Stimulated activated memory B cell treated with anti-CD40 and anti-IgM and Interleukin-4, amounts not matched to agents 10 μg/mL and 1 μg/mL and 100 μg/mL, for 72 hours (primary cell): ENCODE measurements around the gene BAX.
"Not testable (repeated sequence)": the region's sequence is repeated elsewhere in the genome, so short reads cannot be mapped to it uniquely, and the experiment has no call there.

Experiments used
- ATAC-seq: fragments of 150-1000 bp; cut with Tn5 transposase; 2 replicates; pipeline ENCODE4 v1.10.0; 2021
- H3K27ac Mint-ChIP-seq: one replicate; pipeline ENCODE4 v1.8.0; 2022; ENCODE audit warnings: mild to moderate bottlenecking, mixed read lengths
- H3K27me3 Mint-ChIP-seq: one replicate; pipeline ENCODE4 v1.8.0; 2022; ENCODE audit warnings: mixed read lengths
- H3K36me3 Mint-ChIP-seq: one replicate; pipeline ENCODE4 v1.8.0; 2022; ENCODE audit warnings: mixed read lengths
- H3K4me1 Mint-ChIP-seq: one replicate; pipeline ENCODE4 v1.8.0; 2022; ENCODE audit warnings: mixed read lengths
- H3K4me3 Mint-ChIP-seq: one replicate; pipeline ENCODE4 v1.8.0; 2022; ENCODE audit warnings: mild to moderate bottlenecking, moderate library complexity, mixed read lengths
- H3K9me3 Mint-ChIP-seq: one replicate; pipeline ENCODE4 v1.8.0; 2022; ENCODE audit warnings: mixed read lengths

The BAX gene

GRCh38 chr19:48954595-48955307, at the start of gene BAX:
Gene BAX, plus strand, starts transcription at chr19:48954875. Its CDS starts 54 bp downstream, at chr19:48954929.
- H3K27me3 Mint-ChIP-seq, result no peaks in the 10 kb centered on the region
- H3K9me3 Mint-ChIP-seq, result no peaks in the 10 kb centered on the region
- peak within 1 kb of the TSS; percentile 88 for H3K4me3 Mint-ChIP-seq
- ATAC-seq, result peak; percentile 95
- peaks cover 22% of the 10 kb centered on the region for H3K4me1 Mint-ChIP-seq
- H3K27ac Mint-ChIP-seq, result peak within 1 kb of the TSS; percentile 77
- peaks cover 29% of the 10 kb centered on the region for H3K36me3 Mint-ChIP-seq

DNA sequence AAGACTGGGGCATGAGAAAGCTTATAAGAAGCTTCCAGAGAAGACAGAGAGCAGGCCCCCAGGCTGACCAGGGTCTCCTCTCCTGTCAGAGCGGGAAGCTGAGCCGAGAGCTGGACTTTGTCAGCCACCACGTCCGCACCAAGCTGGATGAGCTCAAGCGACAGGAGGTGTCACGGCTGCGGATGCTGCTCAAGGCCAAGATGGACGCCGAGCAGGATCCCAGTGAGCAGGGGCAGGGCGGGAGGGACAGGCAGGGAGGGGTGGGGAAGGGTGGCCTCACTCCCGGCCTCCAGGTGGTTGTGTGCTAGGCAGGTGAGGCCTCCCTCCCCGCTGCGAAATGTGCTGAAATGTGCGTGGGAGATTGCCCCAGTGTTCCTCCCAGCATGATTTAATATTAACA, 49.0 kb upstream of the BAX start:
- Mint-ChIP-seq H3K4me3 (no peak overlapping the region), H3K36me3 (peaks cover 68% of the 10 kb centered on the region), H3K27ac (no peak overlapping the region), H3K9me3 (no peaks in the 10 kb centered on the region), H3K4me1 (peaks cover 26% of the 10 kb centered on the region), H3K27me3 (no peaks in the 10 kb centered on the region)
- ATAC-seq, result no peak

DNA sequence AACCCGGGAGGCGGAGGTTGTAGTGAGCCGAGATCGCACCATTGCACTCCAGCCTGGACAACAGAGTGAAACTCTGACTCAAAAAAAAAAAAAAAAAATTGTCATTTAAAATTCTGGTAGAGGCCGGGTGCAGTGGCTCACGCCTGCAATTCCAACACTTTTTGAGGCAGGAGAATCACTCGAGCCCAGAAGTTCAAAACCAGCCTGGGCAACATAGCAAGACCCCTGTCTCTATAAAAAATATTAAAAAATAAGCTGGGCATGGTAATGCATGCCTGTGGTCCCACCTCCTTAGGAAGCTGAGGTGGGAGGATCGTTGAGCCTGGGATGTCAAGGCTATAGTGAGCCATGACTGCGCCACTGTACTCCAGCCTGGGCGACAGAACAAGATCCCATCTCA, 48.4 kb upstream of the BAX start:
- no peaks in the 10 kb centered on the region for H3K27me3 Mint-ChIP-seq
- no peak overlapping the region for H3K4me3 Mint-ChIP-seq
- peaks cover 20% of the 10 kb centered on the region for H3K4me1 Mint-ChIP-seq
- no peak overlapping the region for H3K27ac Mint-ChIP-seq
- peaks cover 75% of the 10 kb centered on the region for H3K36me3 Mint-ChIP-seq
- ATAC-seq, result no peak
- no peaks in the 10 kb centered on the region for H3K9me3 Mint-ChIP-seq

- Mint-ChIP-seq H3K27ac (no peak overlapping the region), H3K36me3 (peaks cover 81% of the 10 kb centered on the region), H3K4me1 (peaks cover 9% of the 10 kb centered on the region), H3K9me3 (no peaks in the 10 kb centered on the region), H3K4me3 (no peak overlapping the region), H3K27me3 (no peaks in the 10 kb centered on the region)
- no peak for ATAC-seq
Observed at GRCh38 chr19:48907671-48908070, 47.0 kb upstream of the BAX start.

- peaks cover 84% of the 10 kb centered on the region for H3K36me3 Mint-ChIP-seq
- peak; percentile 45 for ATAC-seq
- H3K27ac Mint-ChIP-seq, result peak overlapping the region; percentile 70
- not testable (repeated sequence) for H3K9me3 Mint-ChIP-seq, H3K4me3 Mint-ChIP-seq, H3K27me3 Mint-ChIP-seq, H3K4me1 Mint-ChIP-seq
Observed at GRCh38 chr19:48909424-48910077, 45.1 kb upstream of the BAX start.

DNA sequence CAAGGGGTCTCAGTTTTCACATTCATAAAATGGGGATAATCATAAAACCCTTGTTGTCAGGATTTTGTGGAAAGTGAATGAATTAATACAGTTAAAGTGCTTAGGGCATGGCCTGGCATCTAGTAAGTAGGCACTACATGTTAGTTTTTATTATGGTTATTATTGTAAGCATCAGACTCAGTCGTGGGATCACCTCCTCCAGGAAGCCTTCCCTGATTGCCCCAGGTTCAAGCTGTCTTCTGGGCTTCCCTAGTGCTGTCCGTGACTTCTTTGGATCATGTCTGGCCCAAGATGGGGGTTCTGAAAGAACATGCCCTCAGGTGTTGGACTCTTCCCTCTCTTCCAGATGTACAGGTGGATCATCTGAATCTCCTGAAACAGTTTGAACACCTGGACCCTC, 43.9 kb upstream of the BAX start:
- Mint-ChIP-seq H3K4me1 (peaks cover 7% of the 10 kb centered on the region), H3K4me3 (no peak overlapping the region), H3K27me3 (no peaks in the 10 kb centered on the region), H3K9me3 (no peaks in the 10 kb centered on the region), H3K36me3 (peaks cover 75% of the 10 kb centered on the region), H3K27ac (no peak overlapping the region)
- ATAC-seq, result no peak

GRCh38 chr19:48913114-48913889, 41.4 kb upstream of the BAX start:
- Mint-ChIP-seq H3K36me3 (peaks cover 64% of the 10 kb centered on the region), H3K4me3 (no peak overlapping the region), H3K9me3 (no peaks in the 10 kb centered on the region), H3K27ac (no peak overlapping the region), H3K4me1 (peaks cover 15% of the 10 kb centered on the region), H3K27me3 (no peaks in the 10 kb centered on the region)
- ATAC-seq, result peak; percentile 56

- H3K4me1 Mint-ChIP-seq, result peaks cover 20% of the 10 kb centered on the region
- ATAC-seq, result no peak
- H3K9me3 Mint-ChIP-seq, result no peaks in the 10 kb centered on the region
- H3K4me3 Mint-ChIP-seq, result no peak overlapping the region
- H3K27me3 Mint-ChIP-seq, result no peaks in the 10 kb centered on the region
- peaks cover 67% of the 10 kb centered on the region for H3K36me3 Mint-ChIP-seq
- no peak overlapping the region for H3K27ac Mint-ChIP-seq
Observed at GRCh38 chr19:48914181-48914580, 40.5 kb upstream of the BAX start.

- peaks cover 59% of the 10 kb centered on the region for H3K36me3 Mint-ChIP-seq
- ATAC-seq, result no peak
- no peak overlapping the region for H3K27ac Mint-ChIP-seq
- H3K27me3 Mint-ChIP-seq, result no peaks in the 10 kb centered on the region
- H3K4me3 Mint-ChIP-seq, result no peak overlapping the region
- H3K9me3 Mint-ChIP-seq, result no peaks in the 10 kb centered on the region
- H3K4me1 Mint-ChIP-seq, result peaks cover 13% of the 10 kb centered on the region
Observed at GRCh38 chr19:48915757-48916156, 38.9 kb upstream of the BAX start.

GRCh38 chr19:48918071-48918470, 36.6 kb upstream of the BAX start:
- peak overlapping the region; percentile 83 for H3K27ac Mint-ChIP-seq
- H3K4me3 Mint-ChIP-seq, result no peak overlapping the region
- H3K27me3 Mint-ChIP-seq, result no peaks in the 10 kb centered on the region
- peaks cover 55% of the 10 kb centered on the region for H3K36me3 Mint-ChIP-seq
- peak; percentile 12 for ATAC-seq
- peaks cover 13% of the 10 kb centered on the region for H3K4me1 Mint-ChIP-seq
- H3K9me3 Mint-ChIP-seq, result no peaks in the 10 kb centered on the region

DNA sequence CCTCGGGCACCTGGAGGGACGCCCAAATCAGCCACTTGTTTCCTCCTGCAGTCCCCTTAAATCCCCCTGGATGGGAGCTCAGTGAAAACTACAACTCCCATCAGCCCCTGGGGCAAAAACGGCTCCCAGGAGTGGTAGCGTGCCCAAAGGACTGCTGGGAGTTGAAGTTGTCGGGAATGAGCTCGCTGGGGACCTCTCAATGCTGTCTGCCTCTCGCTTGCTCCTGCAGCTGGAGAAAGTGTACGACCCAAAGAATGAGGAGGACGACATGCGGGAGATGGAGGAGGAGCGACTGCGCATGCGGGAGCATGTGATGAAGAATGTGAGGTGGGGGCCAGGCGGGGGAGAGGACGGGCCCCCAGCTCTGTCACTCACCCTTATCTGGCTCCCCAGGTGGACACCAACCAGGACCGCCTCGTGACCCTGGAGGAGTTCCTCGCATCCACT, 35.9 kb upstream of the BAX start:
- no peak for ATAC-seq
- Mint-ChIP-seq H3K27ac (peak overlapping the region; percentile 83), H3K4me3 (no peak overlapping the region), H3K9me3 (no peaks in the 10 kb centered on the region), H3K36me3 (peaks cover 55% of the 10 kb centered on the region), H3K4me1 (peaks cover 13% of the 10 kb centered on the region), H3K27me3 (no peaks in the 10 kb centered on the region)

GRCh38 chr19:48919271-48919670, 35.4 kb upstream of the BAX start:
- not testable (repeated sequence) for H3K9me3 Mint-ChIP-seq, H3K27me3 Mint-ChIP-seq, H3K4me3 Mint-ChIP-seq, ATAC-seq, H3K27ac Mint-ChIP-seq
- H3K4me1 Mint-ChIP-seq, result peaks cover 13% of the 10 kb centered on the region
- peaks cover 50% of the 10 kb centered on the region for H3K36me3 Mint-ChIP-seq

- H3K27me3 Mint-ChIP-seq, result no peaks in the 10 kb centered on the region
- no peaks in the 10 kb centered on the region for H3K9me3 Mint-ChIP-seq
- peaks cover 13% of the 10 kb centered on the region for H3K4me1 Mint-ChIP-seq
- no peak overlapping the region for H3K4me3 Mint-ChIP-seq
- peaks cover 44% of the 10 kb centered on the region for H3K36me3 Mint-ChIP-seq
- H3K27ac Mint-ChIP-seq, result no peak overlapping the region
- no peak for ATAC-seq
Observed at GRCh38 chr19:48920949-48921348, 33.7 kb upstream of the BAX start.

DNA sequence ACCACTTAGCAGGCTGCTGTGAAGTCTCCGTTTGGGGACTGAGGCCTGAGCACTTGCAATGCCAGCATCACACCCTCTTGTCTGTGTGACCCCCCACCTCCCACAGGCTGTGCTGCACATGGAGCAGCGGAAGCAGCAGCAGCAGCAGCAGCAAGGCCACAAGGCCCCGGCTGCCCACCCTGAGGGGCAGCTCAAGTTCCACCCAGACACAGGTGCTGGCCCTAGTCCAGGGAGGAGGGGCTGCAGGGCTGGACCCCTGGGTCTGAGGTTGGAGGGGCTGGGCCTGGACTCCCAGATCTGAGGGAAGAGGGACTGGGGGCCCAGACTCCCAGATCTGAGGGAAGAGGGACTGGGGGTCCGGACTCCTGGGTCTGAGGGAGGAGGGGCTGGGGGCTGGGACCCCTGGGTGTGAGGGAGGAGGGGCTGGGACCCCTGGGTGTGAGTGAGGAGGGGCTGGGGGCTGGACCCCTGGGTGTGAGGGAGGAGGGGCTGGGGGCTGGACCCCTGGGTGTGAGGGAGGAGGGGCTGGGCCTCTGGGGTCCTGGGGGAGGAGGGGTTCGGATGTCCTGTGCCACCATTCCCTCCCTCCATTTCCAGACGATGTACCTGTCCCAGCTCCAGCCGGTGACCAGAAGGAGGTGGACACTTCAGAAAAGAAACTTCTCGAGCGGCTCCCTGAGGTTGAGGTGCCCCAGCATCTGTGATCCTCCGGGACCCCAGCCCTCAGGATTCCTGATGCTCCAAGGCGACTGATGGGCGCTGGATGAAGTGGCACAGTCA, 32.8 kb upstream of the BAX start:
- peak; percentile 50 for ATAC-seq
- Mint-ChIP-seq H3K4me3 (no peak overlapping the region), H3K4me1 (peaks cover 13% of the 10 kb centered on the region), H3K9me3 (no peaks in the 10 kb centered on the region), H3K36me3 (peaks cover 40% of the 10 kb centered on the region), H3K27me3 (no peaks in the 10 kb centered on the region), H3K27ac (no peak overlapping the region)
